HG03469 (cell line): ENCODE data around the gene VAT1L.

ENCODE experiments used
- ATAC-seq: cut with Tn5 transposase; IDR thresholded peaks from one replicate; pipeline ENCODE4 v1.9.1; 2021; ENCODE audit warnings: mild to moderate bottlenecking, moderate library complexity, moderate number of reproducible peaks; ENCODE audit not compliant: unreplicated experiment

VAT1L gene

DNA sequence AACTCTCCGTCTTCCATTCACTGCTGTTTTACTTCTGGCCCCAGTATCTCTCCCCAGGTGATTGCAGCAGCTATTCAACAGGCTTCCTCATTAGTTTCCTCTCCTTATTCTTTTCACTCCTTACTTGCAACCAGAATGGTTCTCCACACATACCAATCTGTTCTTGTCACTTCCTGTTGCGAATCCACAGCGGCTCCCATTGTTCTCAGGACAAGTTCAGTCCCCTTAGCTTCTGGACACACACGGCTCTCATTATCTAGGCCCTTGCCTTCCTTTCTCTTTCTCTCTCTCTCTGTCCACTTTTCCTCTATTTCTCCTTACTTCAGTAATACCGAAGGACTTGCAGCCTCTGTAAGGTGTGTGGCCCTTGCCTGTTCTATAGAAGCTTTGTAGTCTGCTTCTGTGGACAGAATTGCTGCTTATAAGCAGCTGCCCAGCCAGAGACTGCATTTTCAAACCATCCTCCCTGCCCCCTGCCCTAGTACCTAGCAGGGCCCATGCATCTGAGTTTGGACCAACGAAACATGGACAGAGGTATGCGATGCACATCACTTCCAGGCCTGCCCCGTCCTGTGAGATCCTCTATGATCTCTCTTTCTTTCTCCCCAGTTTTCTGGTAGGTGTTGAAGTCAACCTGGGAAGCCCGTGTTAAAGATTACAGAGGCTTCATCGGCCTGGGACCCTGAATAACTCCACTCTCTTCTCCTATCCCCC, 45.7 kb downstream of the VAT1L start:
- ATAC-seq = no peak

DNA sequence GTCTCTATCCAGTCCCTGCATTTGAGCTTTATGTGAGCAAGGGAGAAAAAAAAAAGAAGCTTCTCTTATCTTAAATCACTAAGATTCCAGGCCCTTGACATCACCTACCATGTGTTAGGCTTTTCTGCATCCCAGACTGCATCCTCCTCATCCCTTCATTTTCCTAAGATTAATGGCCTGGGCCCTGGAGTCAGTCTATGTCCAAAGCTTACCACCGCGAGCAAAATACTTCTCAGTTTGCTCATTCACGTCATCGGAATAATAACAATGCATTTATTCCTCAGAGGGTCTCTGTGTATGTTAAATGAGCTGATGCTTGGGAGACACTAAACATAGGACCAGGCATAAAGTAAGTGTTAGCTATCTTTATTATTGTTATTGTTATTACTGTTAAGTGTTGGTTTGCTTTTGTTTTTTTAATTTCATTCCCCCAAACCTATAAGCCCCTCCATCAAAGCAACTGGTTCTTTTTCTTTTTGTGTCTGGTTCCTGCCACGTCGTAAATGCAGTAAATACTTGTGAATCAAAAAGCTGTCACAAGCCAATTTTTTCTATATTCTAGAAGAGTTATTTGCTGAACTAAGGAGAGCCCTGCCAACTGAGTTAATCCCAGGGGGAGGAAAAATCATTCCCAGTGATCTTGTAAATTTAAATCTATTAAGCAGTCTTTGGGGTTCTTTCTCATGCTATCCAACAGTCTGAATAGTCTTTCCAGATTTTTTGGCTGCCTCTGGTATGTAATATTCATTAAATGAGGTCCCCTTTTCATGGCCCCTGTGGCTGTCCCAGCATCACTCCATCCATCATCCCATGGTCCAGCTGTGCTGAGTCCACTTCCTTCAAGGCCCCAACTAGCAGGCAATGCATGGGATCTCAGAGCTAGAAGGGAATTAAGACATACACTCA, 46.5 kb downstream of the VAT1L start:
- ATAC-seq = no peak

DNA sequence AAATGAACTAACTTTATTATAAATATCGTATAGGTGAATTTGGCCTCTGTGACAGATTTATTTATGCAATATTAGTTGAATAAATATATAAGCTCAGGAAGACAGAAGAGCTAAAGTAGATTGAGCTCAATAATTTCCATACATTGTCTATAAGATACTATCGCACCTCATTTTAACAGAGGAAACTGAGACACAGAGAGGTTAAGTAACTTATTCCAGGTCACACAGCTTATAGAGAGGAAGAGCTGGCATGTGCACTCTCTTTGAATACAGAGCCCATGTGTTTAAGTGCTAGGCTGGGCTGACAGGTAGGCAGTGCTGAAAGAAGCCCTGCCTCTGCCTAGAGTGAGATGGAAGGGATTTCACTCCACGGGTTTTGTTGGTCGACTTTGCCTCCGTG, 48.4 kb downstream of the VAT1L start:
- no peak for ATAC-seq

DNA sequence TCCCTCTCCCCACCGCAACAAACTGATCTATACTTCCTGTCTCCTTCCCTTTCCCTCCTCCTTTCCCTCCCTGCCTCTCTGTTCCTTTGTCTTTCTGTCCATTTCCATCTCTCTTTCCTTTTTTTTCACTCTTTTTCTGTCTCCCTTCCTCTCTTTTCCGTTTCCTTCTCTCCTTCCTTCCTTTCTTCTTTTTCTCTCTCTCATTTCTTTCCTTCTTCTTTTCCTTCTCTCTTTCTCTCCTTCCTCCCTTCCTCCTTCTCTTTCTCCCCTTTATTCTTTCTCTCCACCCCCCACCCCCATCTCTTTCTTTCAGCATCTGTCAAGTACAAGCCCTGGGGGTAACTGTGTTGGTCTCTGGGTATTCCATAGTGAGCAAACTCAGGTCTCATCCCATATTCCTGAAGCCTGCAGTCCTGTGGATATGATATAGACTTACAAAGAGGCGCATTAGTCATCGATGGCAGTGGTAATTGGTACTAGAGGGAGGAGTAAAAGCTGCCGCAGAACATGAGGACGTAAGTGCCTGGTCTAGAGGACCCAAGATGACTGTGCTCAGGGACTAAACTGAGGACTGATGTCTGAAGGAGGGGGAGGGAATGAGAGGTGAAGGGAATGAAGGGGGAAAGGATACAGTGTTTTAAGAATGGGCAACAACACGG, 50.4 kb downstream of the VAT1L start:
- ATAC-seq = no peak

DNA sequence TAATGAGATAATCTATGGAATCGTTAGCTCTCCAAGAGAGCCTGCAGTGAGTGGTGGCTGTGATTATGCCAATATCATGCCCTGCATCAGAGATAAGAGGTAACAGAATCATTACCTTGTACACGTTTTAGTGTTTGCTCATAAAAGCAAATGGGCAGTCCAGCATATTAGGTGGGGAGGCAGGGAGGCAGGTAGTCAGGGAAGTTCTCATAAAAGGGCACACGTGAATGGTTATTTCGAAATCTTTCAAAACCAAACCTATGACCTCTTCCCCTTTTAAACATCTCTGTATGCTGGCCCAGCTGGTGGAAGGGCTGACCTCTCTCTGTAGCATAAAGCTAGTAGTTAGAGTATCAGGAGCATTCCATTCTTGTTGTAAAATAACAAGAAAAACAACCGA, 51.7 kb downstream of the VAT1L start:
- ATAC-seq = no peak

DNA sequence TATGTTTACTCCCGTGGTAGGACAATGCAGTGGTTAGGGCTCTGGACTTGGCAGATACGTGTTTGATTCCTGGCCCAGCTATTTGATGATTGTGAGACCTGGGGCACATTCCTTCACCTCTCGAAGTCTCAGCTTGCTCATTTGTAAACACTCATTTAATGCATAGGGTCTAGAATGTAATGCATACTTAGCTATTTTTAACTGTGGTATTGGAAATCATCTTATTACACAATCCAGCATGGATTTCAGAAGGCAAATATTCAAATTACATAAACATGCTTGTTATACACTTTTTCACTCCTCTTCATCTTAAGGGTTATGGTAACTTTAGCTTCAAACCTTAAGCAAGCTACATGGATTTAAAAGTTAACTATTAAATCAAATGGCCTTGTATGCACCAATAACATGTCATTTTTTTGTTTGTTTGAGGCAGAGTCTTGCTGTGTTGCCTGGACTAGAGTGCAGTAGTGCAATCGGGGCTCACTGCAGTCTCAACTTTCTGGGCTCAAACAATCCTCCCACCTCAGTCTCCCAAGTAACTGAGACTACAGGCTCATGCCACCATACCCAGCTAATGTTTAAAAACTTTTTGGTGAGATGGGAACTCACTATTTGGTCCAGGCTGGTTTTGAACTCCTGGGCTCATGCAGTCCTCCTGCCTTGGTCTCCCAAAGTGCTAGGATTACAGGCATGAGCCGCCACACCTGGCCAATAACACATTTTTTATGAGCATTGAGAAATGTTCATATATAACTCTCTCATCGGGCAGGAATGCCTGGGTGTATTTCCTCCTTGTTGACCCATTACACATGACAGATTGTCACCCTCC, 52.5 kb downstream of the VAT1L start:
- ATAC-seq = no peak

DNA sequence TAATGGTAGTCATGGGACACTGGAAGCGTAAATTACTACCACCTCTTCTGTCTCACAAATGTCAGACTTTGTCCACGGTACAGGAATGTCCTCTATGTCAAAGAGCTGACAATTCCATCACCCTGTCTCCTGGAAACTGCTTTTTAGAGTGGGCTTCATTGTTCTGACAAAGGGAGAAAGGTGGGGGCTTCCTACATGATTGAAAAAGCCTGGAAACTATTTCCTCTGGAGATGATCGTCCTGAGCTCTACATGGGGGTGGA, 53.1 kb downstream of the VAT1L start:
- ATAC-seq = no peak

DNA sequence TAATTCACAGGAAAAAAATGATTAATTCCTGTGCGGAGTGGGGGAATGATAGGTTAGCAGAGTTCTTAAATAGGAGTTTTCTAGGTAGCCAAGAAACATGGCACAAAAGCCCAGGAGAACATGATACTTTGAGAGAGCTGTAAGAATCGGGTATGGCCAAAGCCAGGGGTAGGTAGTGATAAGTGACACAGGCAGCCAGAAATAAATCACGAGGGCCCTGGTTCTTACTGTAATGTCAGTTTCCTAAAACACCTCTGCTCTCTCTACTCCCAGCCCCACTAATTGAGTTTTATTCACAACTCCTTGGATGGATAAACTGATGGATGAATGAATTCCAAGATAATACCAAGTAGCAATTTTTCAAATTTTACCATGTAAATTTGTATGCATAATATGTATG, 54.1 kb downstream of the VAT1L start:
- no peak for ATAC-seq

DNA sequence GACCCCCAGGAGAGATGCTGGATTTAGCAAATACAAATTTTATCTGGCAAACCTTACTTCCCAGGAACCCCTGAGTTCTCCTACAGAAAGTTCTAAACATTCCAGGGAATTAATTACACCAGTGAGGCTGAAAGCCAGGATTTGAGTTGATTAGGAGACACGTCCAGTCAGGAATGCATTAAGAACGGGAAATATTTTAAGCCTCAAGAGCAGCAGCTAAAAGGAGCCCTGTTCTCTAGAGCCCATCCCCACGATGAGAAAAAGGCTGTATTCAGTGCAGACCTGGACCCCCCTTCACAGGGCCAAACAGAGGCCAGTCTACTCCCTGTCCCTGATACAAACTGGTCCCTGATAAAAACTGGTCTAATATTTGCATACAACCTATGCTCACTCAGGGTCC, 55.0 kb downstream of the VAT1L start:
- no peak for ATAC-seq

DNA sequence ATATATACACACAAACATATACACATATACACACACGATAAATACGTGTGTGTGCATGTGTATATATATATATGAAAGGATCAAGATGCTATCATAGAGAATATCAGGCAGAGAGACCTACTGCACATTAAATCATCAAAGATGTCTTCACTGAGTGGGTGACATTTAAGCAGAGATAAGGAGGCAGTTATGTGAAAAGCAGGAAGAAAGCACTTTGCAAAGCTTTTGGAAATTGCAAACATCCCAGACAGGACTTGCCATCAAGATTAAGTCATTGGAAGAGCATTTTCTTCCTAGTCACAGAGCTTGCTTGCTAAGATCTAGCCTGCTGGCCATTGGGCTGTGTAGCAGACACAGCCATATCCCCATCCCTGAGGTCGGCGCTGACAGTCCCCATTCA, 56.4 kb downstream of the VAT1L start:
- ATAC-seq = no peak

DNA sequence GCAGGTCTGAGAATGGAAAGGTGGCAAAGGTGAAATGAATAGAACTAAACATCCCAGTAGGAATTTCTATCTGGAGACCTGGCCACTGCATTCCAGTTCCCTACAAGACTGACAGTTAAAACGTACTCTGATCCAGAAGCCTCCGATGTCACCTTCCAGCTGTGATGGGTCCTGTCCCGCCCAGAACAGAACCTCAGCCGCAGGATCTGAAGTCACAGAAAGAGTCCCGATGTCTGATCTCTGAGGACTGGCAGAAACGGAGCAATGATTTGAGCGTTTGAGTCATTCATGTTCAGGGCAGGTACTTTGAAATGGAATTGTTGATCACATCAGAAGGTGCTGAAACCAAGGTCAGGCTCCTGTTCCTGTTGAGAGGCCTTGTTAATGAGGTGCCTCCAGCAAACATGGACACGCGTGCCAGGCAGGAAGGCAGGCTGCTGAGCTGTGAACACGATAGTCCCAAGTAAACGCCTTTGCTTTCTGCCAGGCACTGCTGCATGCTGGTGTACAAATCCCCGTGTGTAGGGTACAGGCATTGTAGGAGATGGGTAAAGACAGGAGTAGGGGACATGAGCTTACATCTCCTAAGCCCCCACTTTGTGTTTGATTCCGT, 61.4 kb downstream of the VAT1L start:
- no peak for ATAC-seq

DNA sequence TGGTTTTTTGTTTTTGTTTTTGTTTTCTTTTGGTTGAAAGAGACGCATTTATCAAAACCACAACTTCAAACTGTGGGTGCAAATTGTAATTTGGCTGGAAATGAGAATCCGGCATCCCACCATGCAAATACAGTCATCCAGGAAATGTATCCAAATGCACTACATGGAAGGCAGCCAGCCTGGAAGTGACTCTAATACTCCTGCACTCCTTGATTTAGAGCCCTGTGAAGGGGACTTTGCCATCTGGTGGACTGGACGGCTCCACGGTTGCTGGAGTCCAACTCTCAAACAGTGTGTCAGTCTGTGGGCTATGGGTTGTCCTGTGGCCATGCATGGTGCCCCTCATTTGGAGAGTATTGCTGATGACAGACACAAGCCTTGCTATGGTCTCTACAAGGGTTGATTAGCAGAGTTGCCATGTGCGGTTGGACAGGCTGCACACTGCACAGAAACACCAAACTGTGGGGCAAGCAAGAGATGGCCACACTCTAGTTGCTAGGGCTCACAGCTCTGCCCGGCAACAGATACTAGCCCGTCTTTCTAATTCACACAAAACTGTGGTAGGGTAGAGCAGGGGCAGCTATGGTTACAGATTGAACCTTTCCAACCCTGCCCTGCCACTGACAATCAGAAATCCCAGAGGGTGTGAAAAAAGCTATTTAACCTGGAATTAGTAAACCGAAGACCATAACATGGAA, 62.4 kb downstream of the VAT1L start:
- ATAC-seq = no peak

DNA sequence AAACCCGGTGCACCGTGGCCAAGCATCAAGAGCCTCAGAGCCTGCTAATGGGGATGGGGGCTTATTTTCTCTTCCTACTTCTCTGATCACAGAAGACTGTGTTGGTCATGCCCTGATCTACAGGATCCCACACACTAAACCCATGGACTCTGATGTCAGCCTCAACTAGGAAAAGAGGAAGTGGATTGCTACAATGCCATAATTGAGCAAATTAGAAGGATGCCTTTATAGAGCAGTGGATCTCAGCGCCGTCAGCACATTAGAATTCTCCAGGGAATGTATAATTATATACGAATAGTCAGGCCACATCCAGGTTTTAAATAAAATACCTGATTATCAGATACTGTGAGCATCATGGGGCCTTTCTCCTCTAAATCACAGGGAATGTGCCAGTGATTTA, 64.8 kb downstream of the VAT1L start:
- no peak for ATAC-seq

DNA sequence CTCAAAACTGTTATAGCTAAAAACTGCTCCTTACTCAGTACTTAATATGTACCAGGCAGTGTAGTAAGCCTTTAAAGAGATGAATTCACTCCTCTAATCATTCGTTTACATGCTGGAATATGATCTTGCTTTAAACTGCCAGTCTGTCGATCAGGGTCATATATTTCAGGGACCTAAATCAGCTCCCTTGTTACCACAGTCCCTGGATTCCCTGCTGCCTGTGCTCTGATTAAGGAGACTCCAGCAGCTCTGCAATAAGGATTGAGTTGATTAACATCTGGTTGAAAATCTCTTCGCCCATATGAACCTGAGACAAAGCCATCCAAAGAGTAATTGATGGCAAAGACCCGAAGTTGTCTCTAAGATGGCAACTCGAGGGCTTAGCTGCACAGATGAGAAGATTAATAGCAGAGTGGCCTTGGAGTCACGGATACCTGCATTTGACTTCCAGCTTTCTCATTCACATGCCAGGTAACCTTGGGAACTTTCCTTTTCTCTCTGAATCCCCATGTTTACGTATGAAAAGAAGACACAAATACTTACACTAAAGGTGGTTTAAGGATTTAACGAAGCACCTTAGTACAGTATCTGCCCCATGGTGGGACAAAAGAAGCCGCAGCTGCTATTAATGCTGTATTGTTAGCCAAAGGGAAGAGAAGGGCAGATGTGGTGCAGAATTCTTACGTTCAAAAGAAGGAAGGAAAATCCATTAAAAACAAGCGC, 68.2 kb downstream of the VAT1L start:
- no peak for ATAC-seq

DNA sequence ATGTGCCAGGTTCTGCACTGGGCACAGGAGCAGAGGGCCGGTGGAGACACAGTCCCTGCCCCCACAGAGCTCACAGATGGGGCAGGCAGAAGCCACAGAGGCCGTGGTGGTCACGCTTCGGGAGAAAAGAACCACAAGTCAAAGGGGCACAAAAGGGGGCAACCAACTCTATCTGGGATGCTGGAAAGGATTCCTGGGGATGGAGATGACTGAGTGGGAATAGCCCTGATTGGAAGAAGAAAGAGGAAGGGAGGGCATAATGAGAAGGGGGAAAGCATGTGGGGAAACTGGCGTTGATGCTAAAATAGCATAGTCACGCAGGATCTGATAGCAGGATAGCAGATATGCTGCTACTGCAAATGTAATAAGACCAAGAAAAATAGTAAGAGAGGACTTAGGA, 69.7 kb downstream of the VAT1L start:
- ATAC-seq = no peak

DNA sequence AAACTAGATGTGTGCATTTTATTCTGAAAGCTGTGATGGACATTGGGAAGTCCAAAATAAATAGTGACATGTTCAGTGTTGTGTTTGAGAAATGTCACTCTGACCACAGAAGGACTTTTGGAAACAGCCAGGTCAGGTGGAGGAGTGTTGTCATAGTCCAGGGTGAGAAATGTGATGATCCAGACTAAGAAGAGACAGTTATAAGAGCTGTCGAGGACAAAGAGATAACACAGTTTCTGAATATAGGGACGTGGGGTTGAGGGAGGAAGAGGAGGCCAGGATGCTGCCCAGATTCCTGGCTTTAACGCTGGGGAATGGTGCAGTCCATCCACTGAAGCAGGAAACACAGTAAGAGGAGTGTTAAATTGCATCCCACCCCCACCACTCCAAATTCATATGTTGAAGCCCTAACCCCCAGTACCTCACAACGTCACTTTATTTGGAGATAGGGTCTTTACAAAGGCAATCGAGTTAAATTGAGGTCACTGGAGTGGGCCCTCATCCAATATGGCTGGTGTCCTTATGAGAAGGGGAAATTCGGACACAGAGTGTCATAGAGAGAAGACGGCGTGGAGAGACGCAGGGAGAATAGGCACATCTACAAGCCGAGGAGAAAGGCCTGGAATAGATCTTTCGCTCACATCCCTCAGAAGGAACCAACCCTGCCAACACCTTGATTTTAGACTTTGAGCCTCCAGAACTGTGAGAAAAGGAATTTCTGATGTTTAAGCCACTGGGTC, 71.3 kb downstream of the VAT1L start:
- no peak for ATAC-seq

DNA sequence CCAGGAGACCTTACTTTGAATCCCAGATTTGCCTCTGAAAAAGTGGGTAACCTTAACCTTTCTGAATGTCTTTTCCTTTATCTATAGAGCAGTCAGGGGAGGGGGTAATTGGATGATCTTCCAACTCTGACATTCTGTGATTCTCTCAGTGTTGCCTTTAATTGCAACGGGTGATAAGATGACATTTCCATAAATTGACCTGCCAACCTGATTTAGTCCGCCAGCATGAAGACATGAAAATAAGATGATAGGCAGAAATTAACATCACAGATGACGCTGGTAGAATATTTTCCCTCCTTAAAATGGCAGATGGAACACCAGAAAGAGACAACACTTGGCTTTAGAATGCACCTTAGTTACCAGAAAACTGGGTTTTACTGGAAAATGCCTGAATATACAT, 72.6 kb downstream of the VAT1L start:
- no peak for ATAC-seq

DNA sequence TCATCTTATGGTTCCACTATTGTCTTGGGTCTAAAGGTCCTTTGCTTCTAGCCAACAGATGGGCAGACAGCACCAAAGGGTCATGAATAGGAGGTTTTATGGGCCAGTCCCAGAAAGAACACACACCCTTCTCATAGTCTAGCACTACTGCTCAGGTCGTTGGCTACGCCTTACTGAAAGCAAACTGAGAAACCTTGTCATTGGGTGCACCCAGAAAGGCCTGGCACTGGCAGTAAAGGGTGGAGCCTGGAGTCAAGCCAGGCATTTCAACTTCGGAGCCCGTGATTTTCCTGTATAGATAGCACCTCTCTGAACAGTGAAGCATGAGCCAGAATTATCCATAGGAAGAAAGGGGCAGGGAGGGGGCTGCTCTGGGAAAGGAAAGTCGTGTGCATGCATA, 74.9 kb downstream of the VAT1L start:
- no peak for ATAC-seq

DNA sequence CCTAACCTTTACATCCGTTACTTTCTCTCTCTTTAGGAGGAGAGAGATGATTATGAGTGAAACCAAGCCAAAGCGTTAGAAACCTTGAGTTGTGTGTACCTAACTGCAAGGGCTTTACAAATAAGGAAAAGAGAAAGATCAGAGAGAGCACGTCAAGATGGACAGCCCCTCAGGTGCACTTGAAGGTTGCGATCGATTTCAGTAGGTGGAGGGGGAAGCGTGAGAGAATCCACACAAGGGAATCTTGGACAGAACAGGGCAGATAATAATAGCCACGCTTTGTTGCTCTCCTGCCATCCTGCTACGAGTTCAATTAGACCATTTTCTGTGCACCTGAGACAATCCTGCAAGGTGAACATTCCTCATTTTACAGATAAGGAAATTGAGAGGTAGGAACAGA, 78.4 kb downstream of the VAT1L start:
- no peak for ATAC-seq
